WTC11 (cell line): ENCODE measurements around the gene GJD2. TPM values are rescaled to one million over a fixed set of nuclear protein-coding genes. Genes with fewer than 3 reads are reported as not detected.

Experiments
- ATAC-seq: fragments of 200-7000 bp; cut with Tn5 transposase; 2 replicates; pipeline ENCODE4 v1.10.0; 2021; ENCODE audit warnings: mild to moderate bottlenecking, moderate library complexity
- CTCF ChIA-PET: fragments of 300-600 bp; sonication (Branson Sonifier 250); formaldehyde crosslinking; loops from one replicate; lab custom pipeline; 2021; ENCODE audit warnings: antibody characterized with exemption; lab: Charles Lee
- POLR2A ChIA-PET: fragments of 350-600 bp; sonication (Branson Sonifier 250); formaldehyde crosslinking; loops from one replicate; lab custom pipeline; 2021; ENCODE audit warnings: antibody characterized with exemption; lab: Charles Lee
- DNase-seq: peaks from one replicate; pipeline ENCODE4 v3.0.0; 2021; ENCODE audit warnings: low spot score
- H3K27ac Mint-ChIP-seq: 2 replicates; pipeline ENCODE4 v1.8.0; 2021; ENCODE audit warnings: mixed read lengths
- H3K27me3 Mint-ChIP-seq: 2 replicates; pipeline ENCODE4 v1.8.0; 2021; ENCODE audit warnings: low read depth, mild to moderate bottlenecking, moderate library complexity, mixed read lengths
- H3K36me3 Mint-ChIP-seq: 2 replicates; pipeline ENCODE4 v1.8.0; 2021; ENCODE audit warnings: mixed read lengths
- H3K4me1 Mint-ChIP-seq: 2 replicates; pipeline ENCODE4 v1.8.0; 2022; ENCODE audit warnings: mixed read lengths
- H3K4me3 Mint-ChIP-seq: 2 replicates; pipeline ENCODE4 v1.8.0; 2021; ENCODE audit warnings: mild to moderate bottlenecking, moderate library complexity, mixed read lengths
- H3K9me3 Mint-ChIP-seq: 2 replicates; pipeline ENCODE4 v1.8.0; 2021; ENCODE audit warnings: mixed read lengths
- CBFB ChIP-seq: sonication (generic); formaldehyde crosslinking; IDR thresholded peaks from 2 replicates; pipeline ENCODE4 v1.8.1; 2022; ENCODE audit warnings: mild to moderate bottlenecking, low read depth, missing genetic modification reagents
- CREB1 ChIP-seq: sonication (generic); formaldehyde crosslinking; IDR thresholded peaks from 2 replicates; pipeline ENCODE4 v1.8.0; 2023; ENCODE audit warnings: mild to moderate bottlenecking, missing genetic modification reagents
- FOXP1 ChIP-seq: sonication (generic); formaldehyde crosslinking; IDR thresholded peaks from 2 replicates; pipeline ENCODE4 v1.8.0; 2022; ENCODE audit warnings: missing genetic modification reagents, mild to moderate bottlenecking, moderate library complexity, borderline replicate concordance
- KAT7 ChIP-seq: sonication (generic); formaldehyde crosslinking; IDR thresholded peaks from 2 replicates; pipeline ENCODE4 v1.8.1; 2023; ENCODE audit warnings: missing genetic modification reagents, mild to moderate bottlenecking, borderline replicate concordance
- MXD4 ChIP-seq: fragments of 250-450 bp; sonication (Bioruptor Pico); IDR thresholded peaks from 2 replicates; pipeline ENCODE4 v1.8.0; 2021; ENCODE audit warnings: mild to moderate bottlenecking, moderate library complexity, borderline replicate concordance
- RORB ChIP-seq: fragments of 250-450 bp; sonication (Bioruptor Pico); IDR thresholded peaks from 2 replicates; pipeline ENCODE4 v1.9.0; 2021; ENCODE audit warnings: mild to moderate bottlenecking
- SMAD4 ChIP-seq: sonication (generic); formaldehyde crosslinking; IDR thresholded peaks from 2 replicates; pipeline ENCODE4 v1.8.0; 2022; ENCODE audit warnings: mild to moderate bottlenecking, missing genetic modification reagents
- TEAD4 ChIP-seq: sonication (generic); formaldehyde crosslinking; IDR thresholded peaks from 2 replicates; pipeline ENCODE4 v1.8.0; 2022; ENCODE audit warnings: mild to moderate bottlenecking, missing genetic modification reagents
- ZBTB21 ChIP-seq: sonication (generic); formaldehyde crosslinking; IDR thresholded peaks from 2 replicates; pipeline ENCODE4 v1.8.1; 2023; ENCODE audit warnings: mild to moderate bottlenecking, missing genetic modification reagents, borderline replicate concordance
- ZNF396 ChIP-seq: fragments of 250-450 bp; sonication (Bioruptor Pico); IDR thresholded peaks from 2 replicates; pipeline ENCODE4 v1.8.0; 2021; ENCODE audit warnings: mild to moderate bottlenecking, moderate library complexity, borderline replicate concordance
- ZNF423 ChIP-seq: fragments of 250-450 bp; sonication (Bioruptor Pico); IDR thresholded peaks from 2 replicates; pipeline ENCODE4 v2.1.2; 2022; ENCODE audit warnings: mild to moderate bottlenecking, moderate library complexity
- total RNA-seq: library from RNA; stranded (reverse); gene quantifications from 3 replicates; pipeline ENCODE4 v1.2.3, GENCODE V29; 2021
- TF ChIP-seq, protein P1 (sequence below): fragments of 250-450 bp; sonication (Bioruptor Pico); IDR thresholded peaks from 2 replicates; pipeline ENCODE4 v2.1.2; 2022; ENCODE audit warnings: mild to moderate bottlenecking, moderate library complexity
- TF ChIP-seq, protein P2 (sequence below): sonication (generic); formaldehyde crosslinking; IDR thresholded peaks from 2 replicates; pipeline ENCODE4 v1.8.0; 2022; ENCODE audit warnings: mild to moderate bottlenecking, missing genetic modification reagents
- TF ChIP-seq, protein P3 (sequence below): sonication (generic); formaldehyde crosslinking; IDR thresholded peaks from 2 replicates; pipeline ENCODE4 v1.8.1; 2023; ENCODE audit warnings: mild to moderate bottlenecking, moderate library complexity, missing genetic modification reagents
- TF ChIP-seq, protein P4 (sequence below): fragments of 250-450 bp; sonication (Bioruptor Pico); IDR thresholded peaks from 2 replicates; pipeline ENCODE4 v1.9.0; 2021; ENCODE audit warnings: mild to moderate bottlenecking, borderline replicate concordance
- TF ChIP-seq, protein P5 (sequence below): sonication (generic); formaldehyde crosslinking; IDR thresholded peaks from 2 replicates; pipeline ENCODE4 v1.8.1; 2022; ENCODE audit warnings: mild to moderate bottlenecking, missing genetic modification reagents, moderate library complexity, borderline replicate concordance
- TF ChIP-seq, protein P6 (sequence below): fragments of 250-450 bp; sonication (Bioruptor Pico); conservative IDR thresholded peaks from 2 replicates; pipeline ENCODE4 v1.9.0; 2021; ENCODE audit warnings: mild to moderate bottlenecking

Gene GJD2
- total RNA-seq, 1 experiment from 2014 or later = 0.22 TPM

DNA sequence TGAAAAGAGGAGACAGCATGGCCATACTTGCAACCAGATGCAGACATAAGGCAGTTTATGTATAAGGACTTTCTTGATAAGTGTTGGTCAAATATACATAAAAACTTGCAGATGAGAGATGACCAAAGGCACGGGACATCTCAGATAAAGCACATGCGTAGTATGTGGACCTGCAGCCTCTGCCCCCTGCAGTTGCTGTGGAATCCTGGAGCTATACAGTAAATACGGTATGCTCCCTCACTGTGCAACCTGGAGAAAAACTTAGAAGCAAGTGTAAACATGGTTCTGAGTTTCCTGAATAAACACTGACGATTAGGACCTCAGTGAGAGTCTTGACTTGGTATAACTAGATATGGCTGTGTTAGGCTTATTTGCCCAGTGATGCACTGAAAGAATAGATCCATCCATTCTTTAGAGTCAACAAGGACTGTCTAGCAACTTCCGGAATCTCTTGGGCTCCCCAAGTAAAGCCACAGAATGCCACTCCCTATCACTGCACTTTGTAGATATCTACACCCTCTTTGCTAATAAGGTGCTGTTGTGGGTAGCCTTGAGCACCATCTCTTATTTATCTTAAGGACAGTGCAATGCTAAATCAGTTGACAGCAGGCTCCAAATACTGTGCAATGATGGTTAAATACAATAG is 40.2 kb downstream of the GJD2 start:
- POLR2A ChIA-PET = no interaction called here
- CTCF ChIA-PET = no interaction called here
- ATAC-seq (no peak), DNase-seq (no peak)
- Mint-ChIP-seq H3K27me3 (no peaks in the 10 kb centered on the region), H3K4me3 (no peak overlapping the region), H3K36me3 (no peaks in the 10 kb centered on the region), H3K9me3 (no peaks in the 10 kb centered on the region), H3K4me1 (no peaks in the 10 kb centered on the region), H3K27ac (no peak overlapping the region)
- TF ChIP-seq KAT7 (CRISPR knock-in tag) = no peak
- TF ChIP-seq, protein P1, sequence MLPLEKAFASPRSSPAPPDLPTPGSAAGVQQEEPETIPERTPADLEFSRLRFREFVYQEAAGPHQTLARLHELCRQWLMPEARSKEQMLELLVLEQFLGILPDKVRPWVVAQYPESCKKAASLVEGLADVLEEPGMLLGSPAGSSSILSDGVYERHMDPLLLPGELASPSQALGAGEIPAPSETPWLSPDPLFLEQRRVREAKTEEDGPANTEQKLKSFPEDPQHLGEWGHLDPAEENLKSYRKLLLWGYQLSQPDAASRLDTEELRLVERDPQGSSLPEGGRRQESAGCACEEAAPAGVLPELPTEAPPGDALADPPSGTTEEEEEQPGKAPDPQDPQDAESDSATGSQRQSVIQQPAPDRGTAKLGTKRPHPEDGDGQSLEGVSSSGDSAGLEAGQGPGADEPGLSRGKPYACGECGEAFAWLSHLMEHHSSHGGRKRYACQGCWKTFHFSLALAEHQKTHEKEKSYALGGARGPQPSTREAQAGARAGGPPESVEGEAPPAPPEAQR (CRISPR knock-in tag) = no peak
- TF ChIP-seq MXD4 (CRISPR knock-in tag) = no peak
- TF ChIP-seq, protein P2, sequence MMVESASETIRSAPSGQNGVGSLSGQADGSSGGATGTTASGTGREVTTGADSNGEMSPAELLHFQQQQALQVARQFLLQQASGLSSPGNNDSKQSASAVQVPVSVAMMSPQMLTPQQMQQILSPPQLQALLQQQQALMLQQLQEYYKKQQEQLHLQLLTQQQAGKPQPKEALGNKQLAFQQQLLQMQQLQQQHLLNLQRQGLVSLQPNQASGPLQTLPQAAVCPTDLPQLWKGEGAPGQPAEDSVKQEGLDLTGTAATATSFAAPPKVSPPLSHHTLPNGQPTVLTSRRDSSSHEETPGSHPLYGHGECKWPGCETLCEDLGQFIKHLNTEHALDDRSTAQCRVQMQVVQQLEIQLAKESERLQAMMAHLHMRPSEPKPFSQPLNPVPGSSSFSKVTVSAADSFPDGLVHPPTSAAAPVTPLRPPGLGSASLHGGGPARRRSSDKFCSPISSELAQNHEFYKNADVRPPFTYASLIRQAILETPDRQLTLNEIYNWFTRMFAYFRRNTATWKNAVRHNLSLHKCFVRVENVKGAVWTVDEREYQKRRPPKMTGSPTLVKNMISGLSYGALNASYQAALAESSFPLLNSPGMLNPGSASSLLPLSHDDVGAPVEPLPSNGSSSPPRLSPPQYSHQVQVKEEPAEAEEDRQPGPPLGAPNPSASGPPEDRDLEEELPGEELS (CRISPR knock-in tag) = no peak
- TF ChIP-seq, protein P3, sequence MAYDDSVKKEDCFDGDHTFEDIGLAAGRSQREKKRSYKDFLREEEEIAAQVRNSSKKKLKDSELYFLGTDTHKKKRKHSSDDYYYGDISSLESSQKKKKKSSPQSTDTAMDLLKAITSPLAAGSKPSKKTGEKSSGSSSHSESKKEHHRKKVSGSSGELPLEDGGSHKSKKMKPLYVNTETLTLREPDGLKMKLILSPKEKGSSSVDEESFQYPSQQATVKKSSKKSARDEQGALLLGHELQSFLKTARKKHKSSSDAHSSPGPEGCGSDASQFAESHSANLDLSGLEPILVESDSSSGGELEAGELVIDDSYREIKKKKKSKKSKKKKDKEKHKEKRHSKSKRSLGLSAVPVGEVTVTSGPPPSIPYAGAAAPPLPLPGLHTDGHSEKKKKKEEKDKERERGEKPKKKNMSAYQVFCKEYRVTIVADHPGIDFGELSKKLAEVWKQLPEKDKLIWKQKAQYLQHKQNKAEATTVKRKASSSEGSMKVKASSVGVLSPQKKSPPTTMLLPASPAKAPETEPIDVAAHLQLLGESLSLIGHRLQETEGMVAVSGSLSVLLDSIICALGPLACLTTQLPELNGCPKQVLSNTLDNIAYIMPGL = no peak
- no peak for TF ChIP-seq ZNF423
- no peak for TF ChIP-seq TEAD4 (CRISPR knock-in tag)
- TF ChIP-seq SMAD4 (CRISPR knock-in tag) = no peak
- TF ChIP-seq, protein P4, sequence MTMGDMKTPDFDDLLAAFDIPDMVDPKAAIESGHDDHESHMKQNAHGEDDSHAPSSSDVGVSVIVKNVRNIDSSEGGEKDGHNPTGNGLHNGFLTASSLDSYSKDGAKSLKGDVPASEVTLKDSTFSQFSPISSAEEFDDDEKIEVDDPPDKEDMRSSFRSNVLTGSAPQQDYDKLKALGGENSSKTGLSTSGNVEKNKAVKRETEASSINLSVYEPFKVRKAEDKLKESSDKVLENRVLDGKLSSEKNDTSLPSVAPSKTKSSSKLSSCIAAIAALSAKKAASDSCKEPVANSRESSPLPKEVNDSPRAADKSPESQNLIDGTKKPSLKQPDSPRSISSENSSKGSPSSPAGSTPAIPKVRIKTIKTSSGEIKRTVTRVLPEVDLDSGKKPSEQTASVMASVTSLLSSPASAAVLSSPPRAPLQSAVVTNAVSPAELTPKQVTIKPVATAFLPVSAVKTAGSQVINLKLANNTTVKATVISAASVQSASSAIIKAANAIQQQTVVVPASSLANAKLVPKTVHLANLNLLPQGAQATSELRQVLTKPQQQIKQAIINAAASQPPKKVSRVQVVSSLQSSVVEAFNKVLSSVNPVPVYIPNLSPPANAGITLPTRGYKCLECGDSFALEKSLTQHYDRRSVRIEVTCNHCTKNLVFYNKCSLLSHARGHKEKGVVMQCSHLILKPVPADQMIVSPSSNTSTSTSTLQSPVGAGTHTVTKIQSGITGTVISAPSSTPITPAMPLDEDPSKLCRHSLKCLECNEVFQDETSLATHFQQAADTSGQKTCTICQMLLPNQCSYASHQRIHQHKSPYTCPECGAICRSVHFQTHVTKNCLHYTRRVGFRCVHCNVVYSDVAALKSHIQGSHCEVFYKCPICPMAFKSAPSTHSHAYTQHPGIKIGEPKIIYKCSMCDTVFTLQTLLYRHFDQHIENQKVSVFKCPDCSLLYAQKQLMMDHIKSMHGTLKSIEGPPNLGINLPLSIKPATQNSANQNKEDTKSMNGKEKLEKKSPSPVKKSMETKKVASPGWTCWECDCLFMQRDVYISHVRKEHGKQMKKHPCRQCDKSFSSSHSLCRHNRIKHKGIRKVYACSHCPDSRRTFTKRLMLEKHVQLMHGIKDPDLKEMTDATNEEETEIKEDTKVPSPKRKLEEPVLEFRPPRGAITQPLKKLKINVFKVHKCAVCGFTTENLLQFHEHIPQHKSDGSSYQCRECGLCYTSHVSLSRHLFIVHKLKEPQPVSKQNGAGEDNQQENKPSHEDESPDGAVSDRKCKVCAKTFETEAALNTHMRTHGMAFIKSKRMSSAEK (CRISPR knock-in tag) = no peak
- no peak for TF ChIP-seq ZBTB21 (CRISPR knock-in tag)
- no peak for TF ChIP-seq ZNF396 (CRISPR knock-in tag)
- no peak for TF ChIP-seq FOXP1 (CRISPR knock-in tag)
- no peak for TF ChIP-seq RORB (CRISPR knock-in tag)
- no peak for TF ChIP-seq CBFB (CRISPR knock-in tag)
- TF ChIP-seq CREB1 (CRISPR knock-in tag) = no peak
- TF ChIP-seq, protein P5, sequence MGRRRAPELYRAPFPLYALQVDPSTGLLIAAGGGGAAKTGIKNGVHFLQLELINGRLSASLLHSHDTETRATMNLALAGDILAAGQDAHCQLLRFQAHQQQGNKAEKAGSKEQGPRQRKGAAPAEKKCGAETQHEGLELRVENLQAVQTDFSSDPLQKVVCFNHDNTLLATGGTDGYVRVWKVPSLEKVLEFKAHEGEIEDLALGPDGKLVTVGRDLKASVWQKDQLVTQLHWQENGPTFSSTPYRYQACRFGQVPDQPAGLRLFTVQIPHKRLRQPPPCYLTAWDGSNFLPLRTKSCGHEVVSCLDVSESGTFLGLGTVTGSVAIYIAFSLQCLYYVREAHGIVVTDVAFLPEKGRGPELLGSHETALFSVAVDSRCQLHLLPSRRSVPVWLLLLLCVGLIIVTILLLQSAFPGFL = no peak
- TF ChIP-seq, protein P6, sequence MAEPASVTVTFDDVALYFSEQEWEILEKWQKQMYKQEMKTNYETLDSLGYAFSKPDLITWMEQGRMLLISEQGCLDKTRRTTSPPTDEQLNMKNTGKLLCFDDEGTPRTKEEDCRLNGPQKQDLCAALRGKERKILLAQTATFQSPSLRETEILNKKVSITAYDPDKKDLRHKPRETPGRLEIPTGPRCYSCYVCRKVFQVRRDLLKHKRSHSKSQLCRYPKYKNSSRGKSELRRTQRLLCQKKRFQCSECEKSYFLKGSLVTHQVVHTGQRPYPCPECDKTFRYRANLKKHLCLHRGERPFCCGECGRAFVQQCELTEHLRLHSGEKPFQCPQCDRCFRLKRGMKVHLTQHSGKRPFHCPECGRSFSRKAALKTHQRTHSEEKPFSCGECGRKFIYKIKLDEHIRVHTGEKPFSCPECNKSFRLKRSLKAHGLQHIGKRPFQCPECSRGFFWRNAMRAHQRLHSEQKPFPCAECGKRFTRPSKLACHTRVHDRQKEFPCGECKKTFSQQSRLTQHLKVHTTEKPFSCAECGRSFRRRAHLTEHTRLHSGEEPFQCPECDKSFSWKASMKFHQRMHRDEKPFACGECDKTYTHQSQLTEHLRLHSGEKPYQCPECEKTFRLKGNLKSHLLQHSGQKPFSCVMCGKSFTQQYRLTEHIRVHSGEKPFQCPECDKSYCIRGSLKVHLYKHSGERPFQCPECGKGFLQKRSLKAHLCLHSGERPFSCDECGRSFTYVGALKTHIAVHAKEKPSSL (CRISPR knock-in tag) = no peak
